Measurements from ENCODE around the gene TTC9B. TPM values are rescaled to one million over a fixed set of nuclear protein-coding genes. Genes with fewer than 3 reads are reported as not detected.

Gene TTC9B
- total RNA-seq, 4 donors from 2014 or later = not detected

DNA sequence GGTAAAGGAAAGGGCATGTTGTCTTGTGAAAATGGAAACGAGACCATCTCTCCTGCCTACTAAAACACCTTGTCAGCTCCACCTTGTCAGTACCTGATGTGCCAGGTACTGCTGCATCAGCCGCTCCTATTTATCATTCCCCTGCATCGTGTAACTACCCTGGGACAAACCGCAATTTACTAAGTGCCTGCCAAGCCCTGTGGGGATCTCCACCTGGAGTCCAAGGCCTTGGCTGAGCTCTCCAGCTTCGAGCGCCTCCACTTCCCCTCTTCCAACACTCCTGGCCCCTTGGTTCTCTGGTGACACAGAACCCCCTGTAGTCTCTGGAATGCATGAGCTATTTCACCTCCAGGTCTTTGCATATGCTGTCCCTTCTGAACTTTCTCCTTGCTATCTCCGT is 34.2 kb upstream of the TTC9B start:
- 44 to 48% methylated on average over 7 of the region's 7 CpGs for WGBS, 2 donors
- intact Hi-C loops (cut with DNase I; ENCODE audit: low total_unique reads) = no loop called here
- DNase-seq (ENCODE audit: low spot score in 2 of 2) = no peak
- H3K4me3 ChIP-seq (ENCODE audit: low read depth, poor library complexity, severe bottlenecking) = no peak overlapping the region
- TF ChIP-seq CTCF (IDR thresholded peaks at IDR 0.05) (no peak), POLR2A (IDR thresholded peaks at IDR 0.05) (no peak)

GRCh38 chr19:40251991-40252390 is 33.8 kb upstream of the TTC9B start:
- no peak for DNase-seq (ENCODE audit: low spot score in 2 of 2)
- TF ChIP-seq CTCF (IDR thresholded peaks at IDR 0.05) (no peak), POLR2A (IDR thresholded peaks at IDR 0.05) (no peak)
- WGBS, 2 donors = 68 to 81% methylated on average over 4 of the region's 4 CpGs
- intact Hi-C loops (cut with DNase I; ENCODE audit: low total_unique reads) = no loop called here
- no peak overlapping the region for H3K4me3 ChIP-seq (ENCODE audit: low read depth, poor library complexity, severe bottlenecking)

GRCh38 chr19:40251244-40251643 is 33.1 kb upstream of the TTC9B start:
- DNase-seq (ENCODE audit: low spot score in 2 of 2) = no peak
- TF ChIP-seq POLR2A (IDR thresholded peaks at IDR 0.05) (no peak), CTCF (IDR thresholded peaks at IDR 0.05) (no peak)
- intact Hi-C loops (cut with DNase I; ENCODE audit: low total_unique reads) = no loop called here
- H3K4me3 ChIP-seq (ENCODE audit: low read depth, poor library complexity, severe bottlenecking) = no peak overlapping the region

- no peak for TF ChIP-seq POLR2A (IDR thresholded peaks at IDR 0.05)
- no peak for TF ChIP-seq CTCF (IDR thresholded peaks at IDR 0.05)
- H3K4me3 ChIP-seq (ENCODE audit: low read depth, poor library complexity, severe bottlenecking) = no peak overlapping the region
- 71 to 74% methylated on average over 11 of the region's 11 CpGs for WGBS, 2 donors
- DNase-seq (ENCODE audit: low spot score in 2 of 2) = no peak
- intact Hi-C loops (cut with DNase I; ENCODE audit: low total_unique reads) = no loop called here
Measured at GRCh38 chr19:40249781-40250180, 31.6 kb upstream of the TTC9B start.

GRCh38 chr19:40249201-40249600 is 31.0 kb upstream of the TTC9B start:
- H3K4me3 ChIP-seq (ENCODE audit: low read depth, poor library complexity, severe bottlenecking) = no peak overlapping the region
- TF ChIP-seq CTCF (IDR thresholded peaks at IDR 0.05) = no peak
- TF ChIP-seq POLR2A (IDR thresholded peaks at IDR 0.05) = no peak
- DNase-seq (ENCODE audit: low spot score in 2 of 2) = no peak
- WGBS, 2 donors = 79 to 82% methylated on average over 8 to 10 of the region's 10 CpGs
- intact Hi-C loops (cut with DNase I; ENCODE audit: low total_unique reads) = no loop called here

DNA sequence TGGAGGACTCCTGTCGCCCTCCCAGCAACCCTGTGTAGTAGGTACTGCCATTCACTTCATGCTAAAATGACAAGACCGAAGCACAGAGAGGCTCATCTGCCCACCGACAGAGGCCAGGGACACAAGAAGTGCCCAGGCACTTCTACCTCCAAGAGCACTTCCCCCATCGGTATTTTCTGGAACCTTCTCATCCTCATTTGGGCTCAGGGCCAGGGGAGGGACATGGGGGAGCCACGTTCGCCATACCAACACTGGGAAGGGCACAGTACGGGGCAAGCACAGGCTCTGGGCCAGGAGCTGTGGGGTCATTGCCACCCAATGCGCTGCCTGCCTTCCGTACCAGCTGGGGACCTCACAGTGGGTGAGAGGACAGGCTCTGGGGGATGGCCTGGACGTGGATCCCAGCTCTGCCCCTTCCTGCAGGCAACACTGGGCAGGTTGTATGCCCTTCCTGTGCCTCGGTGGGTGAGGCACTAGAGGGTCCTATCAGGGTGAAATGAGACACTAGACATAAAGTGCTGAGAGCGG is 29.6 kb upstream of the TTC9B start:
- TF ChIP-seq CTCF (IDR thresholded peaks at IDR 0.05) (no peak), POLR2A (IDR thresholded peaks at IDR 0.05) (no peak)
- DNase-seq (ENCODE audit: low spot score in 2 of 2) = no peak
- intact Hi-C loops (cut with DNase I; ENCODE audit: low total_unique reads) = no loop called here
- H3K4me3 ChIP-seq (ENCODE audit: low read depth, poor library complexity, severe bottlenecking) = no peak overlapping the region
- WGBS, 2 donors = 84 to 88% methylated on average over 12 of the region's 12 CpGs
